Measurements from ENCODE around the gene PHF10.
A peak's percentile ranks its signal among the peaks of the same experiment; 100 is the strongest.

- no peak for TF ChIP-seq FOXP2 (optimal IDR thresholded peaks at IDR 0.05; ENCODE audit: control extremely low read depth, extremely low read length, insufficient read depth)
- TF ChIP-seq POLR2AphosphoS5 (IDR thresholded peaks at IDR 0.05; ENCODE audit: borderline replicate concordance, low read depth, low read length), result peak; percentile 94
- no peak for TF ChIP-seq EZH2 (IDR thresholded peaks at IDR 0.05)
Observed at GRCh38 chr6:169724494-169725124, at the start of gene PHF10.

All from SK-N-MC (cell line).